H1 (cell line): Measurements from ENCODE around the gene CAB39L. TPM values are rescaled to one million over a fixed set of nuclear protein-coding genes. Genes with fewer than 3 reads are reported as not detected.

Source experiments
- CTCF ChIA-PET: fragments of 300-600 bp; sonication (Branson Sonifier 250); formaldehyde crosslinking; loops from one replicate; lab custom pipeline; 2021; ENCODE audit not compliant: partially characterized antibody; lab: Charles Lee
- POLR2A ChIA-PET: fragments of 300-600 bp; sonication (Branson Sonifier 250); formaldehyde crosslinking; loops from one replicate; lab custom pipeline; 2021; ENCODE audit warnings: inconsistent platforms; ENCODE audit not compliant: partially characterized antibody; lab: Charles Lee
- DNase-seq, 2 experiments: peaks; one replicate each; pipeline versions ENCODE4 v3.0.0 to v3.0.0-alpha.2; 2010 to 2022; ENCODE audit warnings: low spot score in 2 of 2, low read depth in 1 of 2, mixed read lengths in 1 of 2
- FAIRE-seq: peaks from 2 replicates; lab custom pipeline; 2011; peaks lifted over from hg19 to GRCh38; lab: Jason Lieb, UNC
- H2AFZ ChIP-seq: 2 replicates; pipeline ENCODE4 v1.8.1; 2012; ENCODE audit warnings: low read length, inconsistent platforms
- H2AK5ac ChIP-seq: 2 replicates; pipeline ENCODE4 v1.6.1; 2013; ENCODE audit warnings: low read depth, low read length
- H2BK120ac ChIP-seq: replicated peaks from 2 replicates; pipeline ENCODE3; 2013; ENCODE audit warnings: low read depth, low read length, inconsistent platforms
- H2BK12ac ChIP-seq: 2 replicates; pipeline ENCODE4 v1.6.1; 2013; ENCODE audit warnings: low read depth, low read length
- H2BK15ac ChIP-seq: 2 replicates; pipeline ENCODE4 v1.6.1; 2013; ENCODE audit warnings: low read length
- H2BK20ac ChIP-seq: 2 replicates; pipeline ENCODE4 v1.6.1; 2013; ENCODE audit warnings: low read length
- H2BK5ac ChIP-seq: 2 replicates; pipeline ENCODE4 v1.6.1; 2013; ENCODE audit warnings: low read depth, low read length
- H3K14ac ChIP-seq: 2 replicates; pipeline ENCODE4 v1.6.1; 2013; ENCODE audit warnings: inconsistent platforms; ENCODE audit not compliant: insufficient read length
- H3K18ac ChIP-seq: 2 replicates; pipeline ENCODE4 v1.6.1; 2013; ENCODE audit warnings: low read length; ENCODE audit errors: extremely low read depth
- H3K23ac ChIP-seq: 2 replicates; pipeline ENCODE4 v1.6.1; 2013; ENCODE audit warnings: inconsistent platforms; ENCODE audit not compliant: insufficient read length
- H3K23me2 ChIP-seq: 2 replicates; pipeline ENCODE4 v1.6.1; 2013; ENCODE audit warnings: low read depth, low read length
- H3K27ac ChIP-seq: 2 replicates; pipeline ENCODE4 v1.6.1; 2011; ENCODE audit warnings: low read depth, low read length, inconsistent platforms
- H3K27me3 ChIP-seq, 4 experiments: replicated peaks in 1 of 4; 1 replicate in 1 of 4; 2 replicates in 3 of 4; pipeline versions ENCODE4 v1.6.1 to v1.8.1; 2011 to 2013; ENCODE audit warnings: low read length in 3 of 4, mild to moderate bottlenecking in 3 of 4, inconsistent platforms in 2 of 4, mixed read lengths in 2 of 4, moderate library complexity in 1 of 4; ENCODE audit not compliant: control insufficient read depth in 3 of 4, insufficient read depth in 3 of 4; ENCODE audit errors: extremely low read depth in 1 of 4
- H3K36me3 ChIP-seq, 4 experiments: 2 replicates each; pipeline versions ENCODE4 v1.6.1 to v1.8.1; 2011 to 2013; ENCODE audit warnings: mild to moderate bottlenecking in 4 of 4, low read length in 3 of 4, moderate library complexity in 2 of 4, control low read depth in 1 of 4, inconsistent platforms in 1 of 4; ENCODE audit not compliant: insufficient read depth in 4 of 4, control insufficient read depth in 2 of 4
- H3K4ac ChIP-seq: replicated peaks from 2 replicates; pipeline ENCODE3; 2013; ENCODE audit warnings: low read length, low read depth, mixed read lengths, inconsistent platforms; ENCODE audit not compliant: insufficient read length
- H3K4me1 ChIP-seq, 4 experiments: replicated peaks in 1 of 4; 1 replicate in 1 of 4; 2 replicates in 3 of 4; pipeline versions ENCODE4 v1.6.1 to v1.8.1; 2011 to 2013; ENCODE audit warnings: low read length in 3 of 4, inconsistent platforms in 2 of 4, mixed read lengths in 1 of 4; ENCODE audit not compliant: insufficient read depth in 4 of 4, control insufficient read depth in 3 of 4
- H3K4me2 ChIP-seq, 2 experiments: 2 replicates each; pipeline versions ENCODE4 v1.6.1 to v1.8.1; 2011 to 2013; ENCODE audit warnings: low read depth in 2 of 2, low read length in 2 of 2, control low read depth in 1 of 2, inconsistent platforms in 1 of 2, mild to moderate bottlenecking in 1 of 2; ENCODE audit not compliant: insufficient read depth in 1 of 2
- H3K4me3 ChIP-seq, 4 experiments: fragments of 200-600, 300-600 bp in 1 of 4; sonication (generic), shearing (Covaris generic), sonication (Bioruptor Twin) in 1 of 4; 2 replicates each; pipeline versions ENCODE4 v1.5.1 to v1.8.1; 2011 to 2016; ENCODE audit warnings: low read length in 4 of 4, low read depth in 3 of 4, control low read depth in 2 of 4, inconsistent platforms in 2 of 4, mild to moderate bottlenecking in 2 of 4, mixed read lengths in 1 of 4, moderate library complexity in 1 of 4; ENCODE audit not compliant: insufficient read depth in 2 of 4; ENCODE audit errors: extremely low read depth in 1 of 4
- H3K56ac ChIP-seq: replicated peaks from 2 replicates; pipeline ENCODE3; 2013; ENCODE audit warnings: low read depth, mild to moderate bottlenecking, mixed read lengths, low read length, inconsistent platforms; ENCODE audit not compliant: insufficient read length
- H3K79me1 ChIP-seq: 2 replicates; pipeline ENCODE4 v1.6.1; 2013; ENCODE audit warnings: low read depth, low read length, control low read depth
- H3K79me2 ChIP-seq, 2 experiments: 2 replicates each; pipeline versions ENCODE4 v1.6.1 to v1.8.1; 2012 to 2013; ENCODE audit warnings: low read length in 2 of 2, mild to moderate bottlenecking in 2 of 2, inconsistent platforms in 1 of 2; ENCODE audit not compliant: insufficient read depth in 2 of 2, control insufficient read depth in 1 of 2
- H3K9ac ChIP-seq, 4 experiments: replicated peaks in 1 of 4; 1 replicate in 1 of 4; 2 replicates in 3 of 4; pipeline versions ENCODE4 v1.6.1 to v1.8.1; 2011 to 2013; ENCODE audit warnings: low read depth in 3 of 4, low read length in 3 of 4, control low read depth in 2 of 4, mild to moderate bottlenecking in 2 of 4, moderate library complexity in 2 of 4, inconsistent platforms in 1 of 4; ENCODE audit errors: extremely low read depth in 1 of 4
- H3K9me3 ChIP-seq, 2 experiments: 2 replicates each; pipeline versions ENCODE4 v1.6.1 to v1.8.1; 2012 to 2013; ENCODE audit warnings: mild to moderate bottlenecking in 2 of 2, moderate library complexity in 2 of 2, control low read depth in 1 of 2, inconsistent platforms in 1 of 2, low read depth in 1 of 2, low read length in 1 of 2, mixed read lengths in 1 of 2; ENCODE audit not compliant: insufficient read depth in 2 of 2
- H4K20me1 ChIP-seq, 2 experiments: replicated peaks in 1 of 2; 2 replicates each; pipeline versions ENCODE3 to v1.8.1; 2011 to 2013; ENCODE audit warnings: inconsistent platforms in 2 of 2, low read length in 2 of 2, mild to moderate bottlenecking in 1 of 2; ENCODE audit not compliant: insufficient read depth in 2 of 2, control insufficient read depth in 1 of 2
- H4K5ac ChIP-seq: 2 replicates; pipeline ENCODE4 v1.6.1; 2013; ENCODE audit warnings: low read length, low read depth, mixed read lengths, inconsistent platforms; ENCODE audit not compliant: insufficient read length
- H4K8ac ChIP-seq: 2 replicates; pipeline ENCODE4 v1.8.0; 2013; ENCODE audit warnings: mild to moderate bottlenecking, moderate library complexity, low read length, inconsistent platforms; ENCODE audit not compliant: insufficient read depth; ENCODE audit errors: extremely low read depth
- H4K91ac ChIP-seq: replicated peaks from 2 replicates; pipeline ENCODE3; 2013; ENCODE audit warnings: low read length, mixed read lengths, inconsistent platforms; ENCODE audit not compliant: insufficient read length
- CREB1 ChIP-seq: IDR thresholded peaks from 2 replicates; pipeline ENCODE4 v1.6.1; 2012; ENCODE audit warnings: inconsistent platforms
- JUND ChIP-seq: IDR thresholded peaks from 2 replicates; pipeline ENCODE4 v1.6.1; 2011; ENCODE audit warnings: mild to moderate bottlenecking, improper control_type of control experiment, low read length
- RBBP5 ChIP-seq: IDR thresholded peaks from 2 replicates; pipeline ENCODE4 v1.7.1; 2012; ENCODE audit warnings: low read depth, mild to moderate bottlenecking, inconsistent platforms, low read length, moderate library complexity, borderline replicate concordance
- SIRT6 ChIP-seq: IDR thresholded peaks from one replicate; pipeline ENCODE4 v1.7.1; 2012; ENCODE audit warnings: low read length, inconsistent platforms
- TBP ChIP-seq: IDR thresholded peaks from 2 replicates; pipeline ENCODE4 v1.6.1; 2011; ENCODE audit warnings: low read depth, low read length, improper control_type of control experiment
- WGBS, 2 experiments: shearing (Covaris generic) in 1 of 2; methylation state at CpG; one replicate each; pipeline versions ENCODE4 v1.1.6 to v1.1.7; 2013 to 2015; ENCODE audit warnings: low lambda C conversion rate in 2 of 2, mixed read lengths in 2 of 2, inconsistent platforms in 1 of 2, low coverage in 1 of 2, missing lambda C conversion rate in 1 of 2; ENCODE audit not compliant: insufficient replicate concordance in 2 of 2, insufficient coverage in 1 of 2, insufficient read length in 1 of 2; ENCODE audit errors: extremely low coverage in 1 of 2, missing lambda C conversion rate in 1 of 2; 5-methylcytosine and 5-hydroxymethylcytosine counted together
- polyA plus RNA-seq, 7 experiments: library from polyadenylated mRNA; depleted of rRNA in 3 of 7; stranded (reverse) in 5 of 7; unstranded in 2 of 7; fragments of >200 nt in 5 of 7; fragments of 200-250 nt in 2 of 7; gene quantifications; 1 replicate in 5 of 7; 2 replicates in 1 of 7; 4 replicates in 1 of 7; pipeline versions ENCODE4 v1.2.1 to v1.2.3, GENCODE V29; 2011 to 2013; ENCODE audit warnings: missing spikeins in 2 of 7, mixed read lengths in 2 of 7
- total RNA-seq: library from RNA; stranded (reverse); fragmentation: NEBNext Ultra II Directional; extraction: Animal tissue kit (Norgen Biotek cat#: 25700); gene quantifications from 2 replicates; pipeline ENCODE4 v1.2.1, GENCODE V29; 2021
- TF ChIP-seq, protein P1 (sequence below): IDR thresholded peaks from 2 replicates; pipeline ENCODE4 v1.6.1; 2012; ENCODE audit warnings: inconsistent platforms

The CAB39L gene
- total and polyA plus RNA-seq, 2 of the 8 experiments (the other 6 are each of a cell fraction or from before 2014, with no cell fraction given) = 2.5 to 4.8 TPM

- CTCF ChIA-PET = interaction anchor here (0.6 to 1.4 kb wide), 3 partner anchors 9 to 181 kb away, joined by 3 to 5 read pairs (median 3); no protein-coding TSS in a partner anchor
- no peak overlapping the region for H2BK20ac ChIP-seq
- FAIRE-seq = no peak
Observed at GRCh38 chr13:49305792-49306425, 138.0 kb downstream of the CAB39L start.

More at GRCh38 chr13:49305792-49306425, 138.0 kb downstream of the CAB39L start:
- Histone ChIP-seq H4K5ac (no peak overlapping the region), H2AK5ac (no peak overlapping the region), H3K9ac (no peak overlapping the region), H3K4me1 (peaks cover 0 to 3% (median 1%) of the 10 kb centered on the region in 4 experiments; a peak in 2 of 7 replicates), H2BK120ac (no peak overlapping the region), H4K8ac (no peak overlapping the region; the same call in 1 of the 2 replicates), H3K79me2 (no peaks in the 10 kb centered on the region), H3K14ac (no peak overlapping the region), H2BK5ac (no peak overlapping the region), H4K91ac (no peak overlapping the region), H2BK15ac (no peak overlapping the region), H3K9me3 (no peaks in the 10 kb centered on the region), H3K79me1 (no peaks in the 10 kb centered on the region), H3K23ac (no peak overlapping the region), H3K27ac (no peak overlapping the region), H3K56ac (no peak overlapping the region), H3K4ac (no peak overlapping the region), H3K18ac (no peak overlapping the region), H3K4me3 (no peak overlapping the region), H2AFZ (no peak overlapping the region), H2BK12ac (no peak overlapping the region), H4K20me1 (no peaks in the 10 kb centered on the region), H3K23me2 (no peaks in the 10 kb centered on the region), H3K36me3 (no peaks in the 10 kb centered on the region), H3K4me2 (no peak overlapping the region), H3K27me3 (peaks cover 0 to 2% (median 0%) of the 10 kb centered on the region in 4 experiments; a peak in 1 of 7 replicates)
- no peak for TF ChIP-seq TBP
- no peak for TF ChIP-seq CREB1
- TF ChIP-seq JUND = no peak
- TF ChIP-seq, protein P1, sequence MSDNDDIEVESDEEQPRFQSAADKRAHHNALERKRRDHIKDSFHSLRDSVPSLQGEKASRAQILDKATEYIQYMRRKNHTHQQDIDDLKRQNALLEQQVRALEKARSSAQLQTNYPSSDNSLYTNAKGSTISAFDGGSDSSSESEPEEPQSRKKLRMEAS = no peak
- no peak for TF ChIP-seq RBBP5
- no peak for TF ChIP-seq SIRT6
- POLR2A ChIA-PET = interaction anchor here (1.4 kb wide), 1 partner anchor 11 kb away, joined by 3 read pairs; no protein-coding TSS in a partner anchor
- 91% methylated on average over 15 of the region's 15 CpGs; no CpG with 5 or more reads in 1 of the 2 experiments for WGBS, 2 experiments
- no peak for DNase-seq
